ENCODE results near the gene OR2F1.

OR2F1 gene

GRCh38 chr7:143954135-143954534 lies 509 bp upstream of the OR2F1 start:
- no peak for DNase-seq (ENCODE audit: low read depth, low spot score)
- Histone ChIP-seq H3K9me3 (ENCODE audit: control insufficient read depth, insufficient read depth, low read length) (no peaks in the 10 kb centered on the region), H3K4me3 (ENCODE audit: low read length) (no peak overlapping the region), H3K27me3 (ENCODE audit: control insufficient read depth, insufficient read depth, low read length) (no peaks in the 10 kb centered on the region), H3K4me1 (ENCODE audit: control insufficient read depth, insufficient read depth, low read length) (no peaks in the 10 kb centered on the region), H3K27ac (ENCODE audit: low read length) (no peak overlapping the region), H3K36me3 (ENCODE audit: control insufficient read depth, insufficient read depth, low read length) (no peaks in the 10 kb centered on the region)
- WGBS (ENCODE audit: insufficient coverage, insufficient read length): no CpG with 5 or more reads among the region's 2 CpGs

GRCh38 chr7:143958781-143959180 lies 4.1 kb downstream of the OR2F1 start:
- WGBS (ENCODE audit: insufficient coverage, insufficient read length): no CpG with 5 or more reads among the region's 3 CpGs
- H3K27ac ChIP-seq (ENCODE audit: low read length): no peak overlapping the region
- no peaks in the 10 kb centered on the region for H3K9me3 ChIP-seq (ENCODE audit: control insufficient read depth, insufficient read depth, low read length)
- no peaks in the 10 kb centered on the region for H3K27me3 ChIP-seq (ENCODE audit: control insufficient read depth, insufficient read depth, low read length)
- H3K36me3 ChIP-seq (ENCODE audit: control insufficient read depth, insufficient read depth, low read length): no peaks in the 10 kb centered on the region
- H3K4me3 ChIP-seq (ENCODE audit: low read length): no peak overlapping the region
- H3K4me1 ChIP-seq (ENCODE audit: control insufficient read depth, insufficient read depth, low read length): no peaks in the 10 kb centered on the region
- no peak for DNase-seq (ENCODE audit: low read depth, low spot score)

- Histone ChIP-seq H3K27me3 (ENCODE audit: control insufficient read depth, insufficient read depth, low read length) (no peaks in the 10 kb centered on the region), H3K36me3 (ENCODE audit: control insufficient read depth, insufficient read depth, low read length) (no peaks in the 10 kb centered on the region), H3K4me3 (ENCODE audit: low read length) (no peak overlapping the region), H3K4me1 (ENCODE audit: control insufficient read depth, insufficient read depth, low read length) (no peaks in the 10 kb centered on the region), H3K9me3 (ENCODE audit: control insufficient read depth, insufficient read depth, low read length) (no peaks in the 10 kb centered on the region), H3K27ac (ENCODE audit: low read length) (no peak overlapping the region)
- DNase-seq (ENCODE audit: low read depth, low spot score): no peak
- WGBS (ENCODE audit: insufficient coverage, insufficient read length): no CpG with 5 or more reads among the region's 5 CpGs
Measured at GRCh38 chr7:143960813-143961610, 6.4 kb downstream of the OR2F1 start.

- Histone ChIP-seq H3K36me3 (ENCODE audit: control insufficient read depth, insufficient read depth, low read length) (no peaks in the 10 kb centered on the region), H3K27me3 (ENCODE audit: control insufficient read depth, insufficient read depth, low read length) (no peaks in the 10 kb centered on the region), H3K27ac (ENCODE audit: low read length) (no peak overlapping the region), H3K4me3 (ENCODE audit: low read length) (no peak overlapping the region), H3K4me1 (ENCODE audit: control insufficient read depth, insufficient read depth, low read length) (no peaks in the 10 kb centered on the region), H3K9me3 (ENCODE audit: control insufficient read depth, insufficient read depth, low read length) (no peaks in the 10 kb centered on the region)
- DNase-seq (ENCODE audit: low read depth, low spot score): no peak
- no CpG with 5 or more reads among the region's 2 CpGs for WGBS (ENCODE audit: insufficient coverage, insufficient read length)
Measured at GRCh38 chr7:143965280-143965679, 10.6 kb downstream of the OR2F1 start.

GRCh38 chr7:143967398-143967797 lies 12.8 kb downstream of the OR2F1 start:
- Histone ChIP-seq H3K36me3 (ENCODE audit: control insufficient read depth, insufficient read depth, low read length) (no peaks in the 10 kb centered on the region), H3K4me3 (ENCODE audit: low read length) (no peak overlapping the region), H3K4me1 (ENCODE audit: control insufficient read depth, insufficient read depth, low read length) (no peaks in the 10 kb centered on the region), H3K27ac (ENCODE audit: low read length) (no peak overlapping the region), H3K27me3 (ENCODE audit: control insufficient read depth, insufficient read depth, low read length) (no peaks in the 10 kb centered on the region), H3K9me3 (ENCODE audit: control insufficient read depth, insufficient read depth, low read length) (no peaks in the 10 kb centered on the region)
- DNase-seq (ENCODE audit: low read depth, low spot score): no peak
- WGBS (ENCODE audit: insufficient coverage, insufficient read length): no CpG with 5 or more reads among the region's 4 CpGs

- no peak for DNase-seq (ENCODE audit: low read depth, low spot score)
- Histone ChIP-seq H3K27me3 (ENCODE audit: control insufficient read depth, insufficient read depth, low read length) (no peaks in the 10 kb centered on the region), H3K9me3 (ENCODE audit: control insufficient read depth, insufficient read depth, low read length) (no peaks in the 10 kb centered on the region), H3K4me1 (ENCODE audit: control insufficient read depth, insufficient read depth, low read length) (no peaks in the 10 kb centered on the region), H3K27ac (ENCODE audit: low read length) (no peak overlapping the region), H3K36me3 (ENCODE audit: control insufficient read depth, insufficient read depth, low read length) (no peaks in the 10 kb centered on the region), H3K4me3 (ENCODE audit: low read length) (no peak overlapping the region)
- WGBS (ENCODE audit: insufficient coverage, insufficient read length): no CpG with 5 or more reads among the region's 4 CpGs
Measured at GRCh38 chr7:143973870-143974416, 19.3 kb downstream of the OR2F1 start.

- no peak overlapping the region for H3K4me3 ChIP-seq (ENCODE audit: low read length)
- no peaks in the 10 kb centered on the region for H3K9me3 ChIP-seq (ENCODE audit: control insufficient read depth, insufficient read depth, low read length)
- no CpG with 5 or more reads among the region's 4 CpGs for WGBS (ENCODE audit: insufficient coverage, insufficient read length)
- H3K36me3 ChIP-seq (ENCODE audit: control insufficient read depth, insufficient read depth, low read length): no peaks in the 10 kb centered on the region
- no peak for DNase-seq (ENCODE audit: low read depth, low spot score)
- no peaks in the 10 kb centered on the region for H3K27me3 ChIP-seq (ENCODE audit: control insufficient read depth, insufficient read depth, low read length)
- no peak overlapping the region for H3K27ac ChIP-seq (ENCODE audit: low read length)
- H3K4me1 ChIP-seq (ENCODE audit: control insufficient read depth, insufficient read depth, low read length): no peaks in the 10 kb centered on the region
Measured at GRCh38 chr7:143974459-143974858, 19.8 kb downstream of the OR2F1 start.

- H3K4me1 ChIP-seq (ENCODE audit: control insufficient read depth, insufficient read depth, low read length): no peaks in the 10 kb centered on the region
- no peak overlapping the region for H3K4me3 ChIP-seq (ENCODE audit: low read length)
- H3K9me3 ChIP-seq (ENCODE audit: control insufficient read depth, insufficient read depth, low read length): no peaks in the 10 kb centered on the region
- peak; percentile 27 for DNase-seq (ENCODE audit: low read depth, low spot score)
- H3K27me3 ChIP-seq (ENCODE audit: control insufficient read depth, insufficient read depth, low read length): no peaks in the 10 kb centered on the region
- H3K36me3 ChIP-seq (ENCODE audit: control insufficient read depth, insufficient read depth, low read length): no peaks in the 10 kb centered on the region
- no CpG with 5 or more reads among the region's 1 CpG for WGBS (ENCODE audit: insufficient coverage, insufficient read length)
- no peak overlapping the region for H3K27ac ChIP-seq (ENCODE audit: low read length)
Measured at GRCh38 chr7:143975617-143976016, 21.0 kb downstream of the OR2F1 start.

GRCh38 chr7:143978585-143978984 lies 23.9 kb downstream of the OR2F1 start:
- H3K4me1 ChIP-seq (ENCODE audit: control insufficient read depth, insufficient read depth, low read length): no peaks in the 10 kb centered on the region
- no peak overlapping the region for H3K27ac ChIP-seq (ENCODE audit: low read length)
- H3K27me3 ChIP-seq (ENCODE audit: control insufficient read depth, insufficient read depth, low read length): no peaks in the 10 kb centered on the region
- H3K9me3 ChIP-seq (ENCODE audit: control insufficient read depth, insufficient read depth, low read length): no peaks in the 10 kb centered on the region
- WGBS (ENCODE audit: insufficient coverage, insufficient read length): no CpG with 5 or more reads among the region's 2 CpGs
- DNase-seq (ENCODE audit: low read depth, low spot score): no peak
- no peak overlapping the region for H3K4me3 ChIP-seq (ENCODE audit: low read length)
- no peaks in the 10 kb centered on the region for H3K36me3 ChIP-seq (ENCODE audit: control insufficient read depth, insufficient read depth, low read length)

- Histone ChIP-seq H3K27me3 (ENCODE audit: control insufficient read depth, insufficient read depth, low read length) (no peaks in the 10 kb centered on the region), H3K4me3 (ENCODE audit: low read length) (no peak overlapping the region), H3K9me3 (ENCODE audit: control insufficient read depth, insufficient read depth, low read length) (no peaks in the 10 kb centered on the region), H3K27ac (ENCODE audit: low read length) (no peak overlapping the region), H3K36me3 (ENCODE audit: control insufficient read depth, insufficient read depth, low read length) (no peaks in the 10 kb centered on the region), H3K4me1 (ENCODE audit: control insufficient read depth, insufficient read depth, low read length) (no peaks in the 10 kb centered on the region)
- no CpG with 5 or more reads among the region's 1 CpG for WGBS (ENCODE audit: insufficient coverage, insufficient read length)
- DNase-seq (ENCODE audit: low read depth, low spot score): no peak
Measured at GRCh38 chr7:143979359-143979758, 24.7 kb downstream of the OR2F1 start.

- Histone ChIP-seq H3K27me3 (ENCODE audit: control insufficient read depth, insufficient read depth, low read length) (no peaks in the 10 kb centered on the region), H3K4me1 (ENCODE audit: control insufficient read depth, insufficient read depth, low read length) (no peaks in the 10 kb centered on the region), H3K4me3 (ENCODE audit: low read length) (no peak overlapping the region), H3K27ac (ENCODE audit: low read length) (no peak overlapping the region), H3K36me3 (ENCODE audit: control insufficient read depth, insufficient read depth, low read length) (no peaks in the 10 kb centered on the region), H3K9me3 (ENCODE audit: control insufficient read depth, insufficient read depth, low read length) (no peaks in the 10 kb centered on the region)
- WGBS (ENCODE audit: insufficient coverage, insufficient read length): no CpG with 5 or more reads among the region's 2 CpGs
- no peak for DNase-seq (ENCODE audit: low read depth, low spot score)
Measured at GRCh38 chr7:143979998-143980397, 25.4 kb downstream of the OR2F1 start.
